Breast epithelium (tissue), 3 donors: ENCODE data around the gene ZNF146.
"Not testable (repeated sequence)": the region's sequence is repeated elsewhere in the genome, so short reads cannot be mapped to it uniquely, and the experiment has no call there.

Experiments used
- POLR2AphosphoS5 ChIP-seq, 3 donors: sonication (generic); formaldehyde crosslinking; IDR thresholded peaks; one replicate each; pipeline ENCODE4 v1.6.1; 2017; ENCODE audit warnings: antibody characterized with exemption in 3 of 3
- TF ChIP-seq, protein P1 (sequence below), 3 donors: fragments of 450-650 bp; IDR thresholded peaks; one replicate each; pipeline ENCODE4 v1.5.1; 2016 to 2017; ENCODE audit warnings: antibody characterized with exemption in 3 of 3, mild to moderate bottlenecking in 3 of 3, moderate library complexity in 3 of 3

DNA sequence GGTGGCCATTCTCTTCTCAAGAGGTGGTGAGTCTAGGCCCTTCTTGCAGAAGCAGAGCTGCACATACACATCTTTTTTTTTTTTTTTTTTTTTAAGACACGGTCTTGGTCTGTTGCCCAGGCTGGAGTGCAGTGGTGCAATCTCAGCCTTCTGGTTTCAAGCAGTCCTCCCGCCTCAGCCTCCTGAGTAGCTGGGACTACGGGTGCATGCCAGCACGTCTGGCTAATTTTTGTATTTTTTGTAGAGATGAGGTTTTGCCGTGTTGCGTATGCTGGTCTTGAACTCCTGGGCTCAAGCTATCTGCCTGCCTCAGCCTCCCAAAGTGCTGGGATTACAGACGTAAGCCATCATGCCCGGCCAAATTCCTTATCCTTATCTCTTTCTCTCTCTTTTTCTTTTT is 41.1 kb upstream of the ZNF146 start:
- TF ChIP-seq, protein P1, sequence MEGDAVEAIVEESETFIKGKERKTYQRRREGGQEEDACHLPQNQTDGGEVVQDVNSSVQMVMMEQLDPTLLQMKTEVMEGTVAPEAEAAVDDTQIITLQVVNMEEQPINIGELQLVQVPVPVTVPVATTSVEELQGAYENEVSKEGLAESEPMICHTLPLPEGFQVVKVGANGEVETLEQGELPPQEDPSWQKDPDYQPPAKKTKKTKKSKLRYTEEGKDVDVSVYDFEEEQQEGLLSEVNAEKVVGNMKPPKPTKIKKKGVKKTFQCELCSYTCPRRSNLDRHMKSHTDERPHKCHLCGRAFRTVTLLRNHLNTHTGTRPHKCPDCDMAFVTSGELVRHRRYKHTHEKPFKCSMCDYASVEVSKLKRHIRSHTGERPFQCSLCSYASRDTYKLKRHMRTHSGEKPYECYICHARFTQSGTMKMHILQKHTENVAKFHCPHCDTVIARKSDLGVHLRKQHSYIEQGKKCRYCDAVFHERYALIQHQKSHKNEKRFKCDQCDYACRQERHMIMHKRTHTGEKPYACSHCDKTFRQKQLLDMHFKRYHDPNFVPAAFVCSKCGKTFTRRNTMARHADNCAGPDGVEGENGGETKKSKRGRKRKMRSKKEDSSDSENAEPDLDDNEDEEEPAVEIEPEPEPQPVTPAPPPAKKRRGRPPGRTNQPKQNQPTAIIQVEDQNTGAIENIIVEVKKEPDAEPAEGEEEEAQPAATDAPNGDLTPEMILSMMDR (IDR thresholded peaks at IDR 0.05): not testable (repeated sequence)
- TF ChIP-seq POLR2AphosphoS5 (IDR thresholded peaks at IDR 0.05): not testable (repeated sequence)
